ENCODE measurements around the gene THADA.

GRCh38 chr2:43391201-43391877 is 204.5 kb downstream of the THADA start:
- no peak for TF ChIP-seq SIN3A (IDR thresholded peaks at IDR 0.05; ENCODE audit: borderline replicate concordance, insufficient read depth, low read length)
- no peak for TF ChIP-seq POLR2AphosphoS5 (IDR thresholded peaks at IDR 0.05; ENCODE audit: low read depth, low read length)
